ENCODE results near the gene BRWD1. TPM values are rescaled to one million over a fixed set of nuclear protein-coding genes. Genes with fewer than 3 reads are reported as not detected.

The BRWD1 gene
- polyA plus RNA-seq, 1 donor from 2014 or later, result 246 TPM

DNA sequence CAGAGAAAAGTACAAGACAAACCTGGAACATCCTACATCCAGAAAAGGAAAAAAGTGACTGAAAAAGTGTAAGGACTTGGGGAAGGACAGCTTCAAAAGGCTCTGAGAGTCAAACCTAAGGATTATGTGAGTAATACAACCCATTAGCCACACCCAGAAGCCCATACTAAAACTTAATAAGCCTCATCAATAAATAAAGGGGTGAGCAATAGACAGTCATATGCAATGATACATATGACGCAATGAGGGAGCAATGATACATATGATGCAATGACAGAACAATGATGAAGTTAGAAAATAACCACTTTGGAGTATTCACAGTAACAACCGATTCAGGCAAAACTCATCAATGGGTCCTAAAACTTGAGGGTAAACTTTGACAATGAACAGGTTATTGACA is 50.1 kb downstream of the BRWD1 start (continued):
- TF ChIP-seq, protein P1, sequence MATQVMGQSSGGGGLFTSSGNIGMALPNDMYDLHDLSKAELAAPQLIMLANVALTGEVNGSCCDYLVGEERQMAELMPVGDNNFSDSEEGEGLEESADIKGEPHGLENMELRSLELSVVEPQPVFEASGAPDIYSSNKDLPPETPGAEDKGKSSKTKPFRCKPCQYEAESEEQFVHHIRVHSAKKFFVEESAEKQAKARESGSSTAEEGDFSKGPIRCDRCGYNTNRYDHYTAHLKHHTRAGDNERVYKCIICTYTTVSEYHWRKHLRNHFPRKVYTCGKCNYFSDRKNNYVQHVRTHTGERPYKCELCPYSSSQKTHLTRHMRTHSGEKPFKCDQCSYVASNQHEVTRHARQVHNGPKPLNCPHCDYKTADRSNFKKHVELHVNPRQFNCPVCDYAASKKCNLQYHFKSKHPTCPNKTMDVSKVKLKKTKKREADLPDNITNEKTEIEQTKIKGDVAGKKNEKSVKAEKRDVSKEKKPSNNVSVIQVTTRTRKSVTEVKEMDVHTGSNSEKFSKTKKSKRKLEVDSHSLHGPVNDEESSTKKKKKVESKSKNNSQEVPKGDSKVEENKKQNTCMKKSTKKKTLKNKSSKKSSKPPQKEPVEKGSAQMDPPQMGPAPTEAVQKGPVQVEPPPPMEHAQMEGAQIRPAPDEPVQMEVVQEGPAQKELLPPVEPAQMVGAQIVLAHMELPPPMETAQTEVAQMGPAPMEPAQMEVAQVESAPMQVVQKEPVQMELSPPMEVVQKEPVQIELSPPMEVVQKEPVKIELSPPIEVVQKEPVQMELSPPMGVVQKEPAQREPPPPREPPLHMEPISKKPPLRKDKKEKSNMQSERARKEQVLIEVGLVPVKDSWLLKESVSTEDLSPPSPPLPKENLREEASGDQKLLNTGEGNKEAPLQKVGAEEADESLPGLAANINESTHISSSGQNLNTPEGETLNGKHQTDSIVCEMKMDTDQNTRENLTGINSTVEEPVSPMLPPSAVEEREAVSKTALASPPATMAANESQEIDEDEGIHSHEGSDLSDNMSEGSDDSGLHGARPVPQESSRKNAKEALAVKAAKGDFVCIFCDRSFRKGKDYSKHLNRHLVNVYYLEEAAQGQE (IDR thresholded peaks at IDR 0.05; ENCODE audit: borderline replicate concordance), result no peak
- TF ChIP-seq RAD21 (conservative IDR thresholded peaks at IDR 0.05), result no peak

DNA sequence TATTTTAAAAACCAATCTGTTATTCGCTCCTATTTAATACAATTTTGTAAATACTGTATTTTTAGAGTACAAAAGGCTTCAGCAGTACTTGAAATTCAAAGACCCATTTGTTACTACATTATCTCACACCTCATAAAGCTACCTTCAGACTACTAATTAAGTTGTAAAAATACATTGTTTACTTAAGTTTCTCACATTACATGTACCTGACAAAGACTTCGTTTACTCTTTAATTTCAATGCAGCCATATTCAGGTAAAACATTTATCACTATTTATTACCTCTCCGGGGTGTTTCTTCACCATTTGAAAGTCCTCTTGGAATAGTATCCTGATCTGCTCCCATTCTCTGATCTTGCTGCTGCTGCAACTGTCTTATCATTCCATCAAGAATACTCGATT is 55.2 kb downstream of the BRWD1 start:
- no peaks in the 10 kb centered on the region for H3K27me3 ChIP-seq (ENCODE audit: insufficient read depth, low read depth, low read length)
- H3K27ac ChIP-seq (ENCODE audit: low read length), result no peak overlapping the region
- H3K4me2 ChIP-seq (ENCODE audit: low read length), result no peak overlapping the region
- no peaks in the 10 kb centered on the region for H3K36me3 ChIP-seq (ENCODE audit: insufficient read depth, low read length)
- H3F3A ChIP-seq (ENCODE audit: insufficient read depth, low read length, poor library complexity, severe bottlenecking), result no peaks in the 10 kb centered on the region
- H4K20me1 ChIP-seq (ENCODE audit: insufficient read depth), result no peaks in the 10 kb centered on the region
- TF ChIP-seq POLR2AphosphoS5 (IDR thresholded peaks at IDR 0.05), result no peak
- no peak for TF ChIP-seq SMC3 (conservative IDR thresholded peaks at IDR 0.05; ENCODE audit: poor library complexity)
- TF ChIP-seq MXI1 (conservative IDR thresholded peaks at IDR 0.05; ENCODE audit: poor library complexity, severe bottlenecking), result no peak
- no peak for TF ChIP-seq RAD21 (conservative IDR thresholded peaks at IDR 0.05)
- TF ChIP-seq, protein P1 (IDR thresholded peaks at IDR 0.05; ENCODE audit: borderline replicate concordance), result no peak
- no peaks in the 10 kb centered on the region for H3K9me2 ChIP-seq (ENCODE audit: insufficient read depth, low read length)
- no peaks in the 10 kb centered on the region for H3K9me3 ChIP-seq (ENCODE audit: low read length)
- no peak overlapping the region for H3K9ac ChIP-seq (ENCODE audit: low read length)
- no peaks in the 10 kb centered on the region for H3K79me2 ChIP-seq (replicated peaks; ENCODE audit: insufficient read depth, low read length)
- H3K4me3 ChIP-seq (ENCODE audit: low read length), result no peak overlapping the region
- H2AFZ ChIP-seq (ENCODE audit: low read depth, low read length), result no peak overlapping the region

DNA sequence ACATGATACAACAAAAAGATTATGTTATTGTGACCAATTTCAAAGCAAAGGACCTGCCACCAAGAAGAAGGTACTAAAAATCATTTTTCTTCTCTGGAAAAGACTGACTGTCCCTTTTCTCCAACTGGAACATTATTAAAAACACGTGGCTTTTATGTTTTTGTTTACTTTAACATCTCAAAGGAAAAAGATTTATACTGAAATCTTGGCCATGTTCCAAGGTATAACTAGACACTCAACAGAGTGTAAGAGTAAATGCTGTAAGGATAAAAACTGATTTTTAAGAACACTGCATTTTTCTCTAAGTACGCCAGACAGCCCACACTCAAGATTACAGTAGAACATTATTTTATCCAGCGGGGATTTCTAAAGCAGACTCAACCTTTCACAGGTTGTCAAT is 62.1 kb downstream of the BRWD1 start:
- no peaks in the 10 kb centered on the region for H3F3A ChIP-seq (ENCODE audit: insufficient read depth, low read length, poor library complexity, severe bottlenecking)
- H3K27ac ChIP-seq (ENCODE audit: low read length), result no peak overlapping the region
- H3K9me2 ChIP-seq (ENCODE audit: insufficient read depth, low read length), result no peaks in the 10 kb centered on the region
- no peaks in the 10 kb centered on the region for H3K27me3 ChIP-seq (ENCODE audit: insufficient read depth, low read depth, low read length)
- no peak overlapping the region for H3K9ac ChIP-seq (ENCODE audit: low read length)
- H3K9me3 ChIP-seq (ENCODE audit: low read length), result no peaks in the 10 kb centered on the region
- no peaks in the 10 kb centered on the region for H3K36me3 ChIP-seq (ENCODE audit: insufficient read depth, low read length)
- H2AFZ ChIP-seq (ENCODE audit: low read depth, low read length), result no peak overlapping the region
- H3K79me2 ChIP-seq (replicated peaks; ENCODE audit: insufficient read depth, low read length), result no peaks in the 10 kb centered on the region
- H3K4me2 ChIP-seq (ENCODE audit: low read length), result no peak overlapping the region
- H3K4me3 ChIP-seq (ENCODE audit: low read length), result no peak overlapping the region
- H4K20me1 ChIP-seq (ENCODE audit: insufficient read depth), result no peaks in the 10 kb centered on the region
- TF ChIP-seq RAD21 (conservative IDR thresholded peaks at IDR 0.05) (no peak), EZH2 (IDR thresholded peaks at IDR 0.05; ENCODE audit: borderline replicate concordance, insufficient read depth, low read length, poor library complexity, severe bottlenecking) (no peak), SMC3 (conservative IDR thresholded peaks at IDR 0.05; ENCODE audit: poor library complexity) (no peak), EP300 (conservative IDR thresholded peaks at IDR 0.05; ENCODE audit: poor library complexity, severe bottlenecking) (no peak), MXI1 (conservative IDR thresholded peaks at IDR 0.05; ENCODE audit: poor library complexity, severe bottlenecking) (no peak), POLR2AphosphoS5 (IDR thresholded peaks at IDR 0.05) (no peak), TAF1 (IDR thresholded peaks at IDR 0.05; ENCODE audit: low read depth) (no peak)
- TF ChIP-seq, protein P1 (IDR thresholded peaks at IDR 0.05; ENCODE audit: borderline replicate concordance), result no peak
- TF ChIP-seq, protein P2, sequence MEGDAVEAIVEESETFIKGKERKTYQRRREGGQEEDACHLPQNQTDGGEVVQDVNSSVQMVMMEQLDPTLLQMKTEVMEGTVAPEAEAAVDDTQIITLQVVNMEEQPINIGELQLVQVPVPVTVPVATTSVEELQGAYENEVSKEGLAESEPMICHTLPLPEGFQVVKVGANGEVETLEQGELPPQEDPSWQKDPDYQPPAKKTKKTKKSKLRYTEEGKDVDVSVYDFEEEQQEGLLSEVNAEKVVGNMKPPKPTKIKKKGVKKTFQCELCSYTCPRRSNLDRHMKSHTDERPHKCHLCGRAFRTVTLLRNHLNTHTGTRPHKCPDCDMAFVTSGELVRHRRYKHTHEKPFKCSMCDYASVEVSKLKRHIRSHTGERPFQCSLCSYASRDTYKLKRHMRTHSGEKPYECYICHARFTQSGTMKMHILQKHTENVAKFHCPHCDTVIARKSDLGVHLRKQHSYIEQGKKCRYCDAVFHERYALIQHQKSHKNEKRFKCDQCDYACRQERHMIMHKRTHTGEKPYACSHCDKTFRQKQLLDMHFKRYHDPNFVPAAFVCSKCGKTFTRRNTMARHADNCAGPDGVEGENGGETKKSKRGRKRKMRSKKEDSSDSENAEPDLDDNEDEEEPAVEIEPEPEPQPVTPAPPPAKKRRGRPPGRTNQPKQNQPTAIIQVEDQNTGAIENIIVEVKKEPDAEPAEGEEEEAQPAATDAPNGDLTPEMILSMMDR (IDR thresholded peaks at IDR 0.05; ENCODE audit: poor library complexity, severe bottlenecking), result no peak

All from neural cell (in vitro differentiated cells).